Activated CD8-positive, alpha-beta memory T cell treated with anti-CD3 and anti-CD28 coated beads for 24 hours (primary cell): Measurements from ENCODE around the gene RUNX3.

Experiments
- DNase-seq: peaks from one replicate; pipeline ENCODE4 v3.0.0-alpha.2; 2020

RUNX3 gene

GRCh38 chr1:24945354-24946326 is 15.6 kb upstream of the RUNX3 start:
- DNase-seq, result no peak

GRCh38 chr1:24944318-24944717 is 14.2 kb upstream of the RUNX3 start:
- no peak for DNase-seq

- DNase-seq, result no peak
Observed at GRCh38 chr1:24942789-24943188, 12.7 kb upstream of the RUNX3 start.

GRCh38 chr1:24941564-24941963 is 11.5 kb upstream of the RUNX3 start:
- DNase-seq, result no peak

- DNase-seq, result no peak
Observed at GRCh38 chr1:24940231-24940630, 10.2 kb upstream of the RUNX3 start.

- no peak for DNase-seq
Observed at GRCh38 chr1:24939675-24940193, 9.7 kb upstream of the RUNX3 start.

- DNase-seq, result no peak
Observed at GRCh38 chr1:24939040-24939674, 9.1 kb upstream of the RUNX3 start.

GRCh38 chr1:24938276-24938675 is 8.2 kb upstream of the RUNX3 start:
- no peak for DNase-seq

- no peak for DNase-seq
Observed at GRCh38 chr1:24936684-24937083, 6.6 kb upstream of the RUNX3 start.

GRCh38 chr1:24935615-24936484 is 5.8 kb upstream of the RUNX3 start:
- DNase-seq, result no peak

GRCh38 chr1:24935196-24935526 is 5.1 kb upstream of the RUNX3 start:
- no peak for DNase-seq

- no peak for DNase-seq
Observed at GRCh38 chr1:24934310-24935195, 4.5 kb upstream of the RUNX3 start.

- DNase-seq, result no peak
Observed at GRCh38 chr1:24933468-24933867, 3.4 kb upstream of the RUNX3 start.

- DNase-seq, result no peak
Observed at GRCh38 chr1:24932725-24933294, 2.7 kb upstream of the RUNX3 start.

GRCh38 chr1:24932284-24932683 is 2.2 kb upstream of the RUNX3 start:
- DNase-seq, result peak; percentile 85

- DNase-seq, result no peak
Observed at GRCh38 chr1:24931468-24932231, 1.6 kb upstream of the RUNX3 start.

GRCh38 chr1:24931146-24931467 is 1.0 kb upstream of the RUNX3 start:
- DNase-seq, result no peak

GRCh38 chr1:24929398-24930259 is 447 bp downstream of the RUNX3 start:
- peak; percentile 85 for DNase-seq

GRCh38 chr1:24928689-24929397 is 1.2 kb downstream of the RUNX3 start:
- DNase-seq, result peak; percentile 86
